GM12874 (cell line): ENCODE results near the gene WNK1.

Experiments
- CTCF ChIP-seq: IDR thresholded peaks from 2 replicates; pipeline ENCODE4 v1.5.1; 2011; ENCODE audit warnings: low read depth, mild to moderate bottlenecking, control low read depth, low read length, moderate library complexity; ENCODE audit not compliant: insufficient read depth

Gene WNK1

GRCh38 chr12:943051-943450 is 190.7 kb downstream of the WNK1 start:
- no peak for TF ChIP-seq CTCF

- TF ChIP-seq CTCF, result no peak
These were observed 191.8 kb downstream of the WNK1 start for GRCh38 chr12:944211-944610.

GRCh38 chr12:946212-946611 is 193.8 kb downstream of the WNK1 start:
- TF ChIP-seq CTCF, result no peak

- TF ChIP-seq CTCF, result no peak
These were observed 194.3 kb downstream of the WNK1 start for GRCh38 chr12:946631-947030.

GRCh38 chr12:948238-948637 is 195.9 kb downstream of the WNK1 start:
- TF ChIP-seq CTCF, result no peak

GRCh38 chr12:949453-950191 is 197.2 kb downstream of the WNK1 start, which contains the start of gene RAD52:
TSS of gene RAD52 (minus strand) at chr12:949694. CDS start at chr12:933058, 16,636 bp downstream.
- TF ChIP-seq CTCF, result peak; percentile 93

GRCh38 chr12:951176-951575 is 198.8 kb downstream of the WNK1 start:
- TF ChIP-seq CTCF, result no peak

- no peak for TF ChIP-seq CTCF
These were observed 201.4 kb downstream of the WNK1 start for GRCh38 chr12:953776-954175.
